ENCODE data around the gene PITPNC1. TPM values are rescaled to one million over a fixed set of nuclear protein-coding genes. Genes with fewer than 3 reads are reported as not detected.
A peak's percentile ranks its signal among the peaks of the same experiment; 100 is the strongest.
"Not testable (repeated sequence)": the region's sequence is repeated elsewhere in the genome, so short reads cannot be mapped to it uniquely, and the experiment has no call there.

Gene PITPNC1
- total RNA-seq, 4 donors from 2014 or later = 1.6 to 6.0 (median 3.2) TPM

- no peak overlapping the region for H3K4me3 ChIP-seq
- 92% methylated on average over 1 of the region's 1 CpG for WGBS
- TF ChIP-seq CTCF (IDR thresholded peaks at IDR 0.05) = no peak
- no peak for TF ChIP-seq POLR2A (IDR thresholded peaks at IDR 0.05)
- no peak for TF ChIP-seq EP300 (IDR thresholded peaks at IDR 0.05)
- no peak for TF ChIP-seq POLR2AphosphoS5 (IDR thresholded peaks at IDR 0.05)
- no peak overlapping the region for H3K27ac ChIP-seq
- H3K9me3 ChIP-seq = no peaks in the 10 kb centered on the region
- no peak for DNase-seq (ENCODE audit: low spot score in 2 of 2)
- H3K4me1 ChIP-seq = peaks cover 5% of the 10 kb centered on the region
- H3K27me3 ChIP-seq = no peaks in the 10 kb centered on the region
- no peaks in the 10 kb centered on the region for H3K36me3 ChIP-seq
Observed at GRCh38 chr17:67417507-67417906, 40.4 kb downstream of the PITPNC1 start.

GRCh38 chr17:67420994-67421393, 43.9 kb downstream of the PITPNC1 start:
- TF ChIP-seq POLR2AphosphoS5 (IDR thresholded peaks at IDR 0.05) (no peak), POLR2A (IDR thresholded peaks at IDR 0.05) (no peak), CTCF (IDR thresholded peaks at IDR 0.05) (no peak), EP300 (IDR thresholded peaks at IDR 0.05) (no peak)
- H3K4me3 ChIP-seq = no peak overlapping the region

GRCh38 chr17:67421869-67422273, 44.8 kb downstream of the PITPNC1 start:
- Histone ChIP-seq H3K9me3 (no peaks in the 10 kb centered on the region), H3K4me1 (peaks cover 7% of the 10 kb centered on the region), H3K4me3 (no peak overlapping the region), H3K27me3 (no peaks in the 10 kb centered on the region), H3K27ac (no peak overlapping the region), H3K36me3 (no peaks in the 10 kb centered on the region)
- WGBS = 43% methylated on average over 3 of the region's 3 CpGs
- no peak for DNase-seq (ENCODE audit: low spot score in 2 of 2)
- TF ChIP-seq POLR2AphosphoS5 (IDR thresholded peaks at IDR 0.05) (peak in 2 of 3 donors; percentile 30 to 62), CTCF (IDR thresholded peaks at IDR 0.05) (no peak), POLR2A (IDR thresholded peaks at IDR 0.05) (no peak)

More at GRCh38 chr17:67420994-67421393, 43.9 kb downstream of the PITPNC1 start:
- peaks cover 7% of the 10 kb centered on the region for H3K4me1 ChIP-seq
- H3K36me3 ChIP-seq = no peaks in the 10 kb centered on the region
- no peak for DNase-seq (ENCODE audit: low spot score in 2 of 2)
- no peaks in the 10 kb centered on the region for H3K27me3 ChIP-seq
- WGBS = 56% methylated on average over 5 of the region's 5 CpGs
- H3K27ac ChIP-seq = no peak overlapping the region
- H3K9me3 ChIP-seq = no peaks in the 10 kb centered on the region

- not testable (repeated sequence) for H3K4me1 ChIP-seq
Observed at GRCh38 chr17:67422296-67422695, 45.2 kb downstream of the PITPNC1 start.

GRCh38 chr17:67422897-67423296, 45.8 kb downstream of the PITPNC1 start:
- no peak for DNase-seq (ENCODE audit: low spot score in 2 of 2)
- TF ChIP-seq EP300 (IDR thresholded peaks at IDR 0.05) (no peak), CTCF (IDR thresholded peaks at IDR 0.05) (no peak), POLR2AphosphoS5 (IDR thresholded peaks at IDR 0.05) (no peak), POLR2A (IDR thresholded peaks at IDR 0.05) (no peak)
- Histone ChIP-seq H3K36me3 (no peaks in the 10 kb centered on the region), H3K9me3 (no peaks in the 10 kb centered on the region), H3K27me3 (no peaks in the 10 kb centered on the region), H3K27ac (no peak overlapping the region), H3K4me1 (peaks cover 7% of the 10 kb centered on the region), H3K4me3 (no peak overlapping the region)
- WGBS = 81% methylated on average over 4 of the region's 4 CpGs

More at GRCh38 chr17:67422296-67422695, 45.2 kb downstream of the PITPNC1 start:
- not testable (repeated sequence) for H3K9me3 ChIP-seq; H3K36me3 ChIP-seq; DNase-seq (ENCODE audit: low spot score in 2 of 2); H3K27me3 ChIP-seq; H3K4me3 ChIP-seq
- 72% methylated on average over 4 of the region's 4 CpGs for WGBS
- peak overlapping the region; percentile 73 for H3K27ac ChIP-seq

- no peak for DNase-seq (ENCODE audit: low spot score in 2 of 2)
- no peak overlapping the region for H3K27ac ChIP-seq
- peaks cover 7% of the 10 kb centered on the region for H3K4me1 ChIP-seq
- TF ChIP-seq EP300 (IDR thresholded peaks at IDR 0.05) = no peak
- TF ChIP-seq POLR2A (IDR thresholded peaks at IDR 0.05) = no peak
- no peak for TF ChIP-seq CTCF (IDR thresholded peaks at IDR 0.05)
- TF ChIP-seq POLR2AphosphoS5 (IDR thresholded peaks at IDR 0.05) = no peak
- H3K9me3 ChIP-seq = no peaks in the 10 kb centered on the region
- no peak overlapping the region for H3K4me3 ChIP-seq
- WGBS = 94% methylated on average over 5 of the region's 5 CpGs
- no peaks in the 10 kb centered on the region for H3K36me3 ChIP-seq
- no peaks in the 10 kb centered on the region for H3K27me3 ChIP-seq
Observed at GRCh38 chr17:67425571-67426160, 48.6 kb downstream of the PITPNC1 start.

Measured in suprapubic skin (tissue), 4 donors.